WTC11 (cell line): Measurements from ENCODE around the gene LGALS1. TPM values are rescaled to one million over a fixed set of nuclear protein-coding genes. Genes with fewer than 3 reads are reported as not detected.

Source experiments
- ATAC-seq: fragments of 200-7000 bp; cut with Tn5 transposase; 2 replicates; pipeline ENCODE4 v1.10.0; 2021; ENCODE audit warnings: mild to moderate bottlenecking, moderate library complexity
- CTCF ChIA-PET: fragments of 300-600 bp; sonication (Branson Sonifier 250); formaldehyde crosslinking; loops from one replicate; lab custom pipeline; 2021; ENCODE audit warnings: antibody characterized with exemption; lab: Charles Lee
- POLR2A ChIA-PET: fragments of 350-600 bp; sonication (Branson Sonifier 250); formaldehyde crosslinking; loops from one replicate; lab custom pipeline; 2021; ENCODE audit warnings: antibody characterized with exemption; lab: Charles Lee
- DNase-seq: peaks from one replicate; pipeline ENCODE4 v3.0.0; 2021; ENCODE audit warnings: low spot score
- H3K27ac Mint-ChIP-seq: 2 replicates; pipeline ENCODE4 v1.8.0; 2021; ENCODE audit warnings: mixed read lengths
- H3K27me3 Mint-ChIP-seq: 2 replicates; pipeline ENCODE4 v1.8.0; 2021; ENCODE audit warnings: low read depth, mild to moderate bottlenecking, moderate library complexity, mixed read lengths
- H3K36me3 Mint-ChIP-seq: 2 replicates; pipeline ENCODE4 v1.8.0; 2021; ENCODE audit warnings: mixed read lengths
- H3K4me1 Mint-ChIP-seq: 2 replicates; pipeline ENCODE4 v1.8.0; 2022; ENCODE audit warnings: mixed read lengths
- H3K4me3 Mint-ChIP-seq: 2 replicates; pipeline ENCODE4 v1.8.0; 2021; ENCODE audit warnings: mild to moderate bottlenecking, moderate library complexity, mixed read lengths
- H3K9me3 Mint-ChIP-seq: 2 replicates; pipeline ENCODE4 v1.8.0; 2021; ENCODE audit warnings: mixed read lengths
- ELF4 ChIP-seq: sonication (generic); formaldehyde crosslinking; IDR thresholded peaks from 2 replicates; pipeline ENCODE4 v1.8.1; 2022; ENCODE audit warnings: low read depth, mild to moderate bottlenecking, moderate library complexity, missing genetic modification reagents
- ETV6 ChIP-seq: sonication (generic); formaldehyde crosslinking; IDR thresholded peaks from 2 replicates; pipeline ENCODE4 v1.8.1; 2022; ENCODE audit warnings: mild to moderate bottlenecking, missing genetic modification reagents
- GTF2I ChIP-seq: fragments of 250-450 bp; sonication (Bioruptor Pico); conservative IDR thresholded peaks from 2 replicates; pipeline ENCODE4 v1.4.0; 2021; ENCODE audit warnings: mild to moderate bottlenecking
- MXD4 ChIP-seq: fragments of 250-450 bp; sonication (Bioruptor Pico); IDR thresholded peaks from 2 replicates; pipeline ENCODE4 v1.8.0; 2021; ENCODE audit warnings: mild to moderate bottlenecking, moderate library complexity, borderline replicate concordance
- NFE2L1 ChIP-seq: sonication (generic); formaldehyde crosslinking; IDR thresholded peaks from 2 replicates; pipeline ENCODE4 v1.8.1; 2023; ENCODE audit warnings: missing genetic modification reagents
- NR2C2 ChIP-seq: sonication (generic); formaldehyde crosslinking; IDR thresholded peaks from 2 replicates; pipeline ENCODE4 v1.8.0; 2022; ENCODE audit warnings: mild to moderate bottlenecking, missing genetic modification reagents
- PRRX2 ChIP-seq: fragments of 250-450 bp; sonication (Bioruptor Pico); IDR thresholded peaks from 2 replicates; pipeline ENCODE4 v1.8.0; 2021; ENCODE audit warnings: mild to moderate bottlenecking
- SMAD3 ChIP-seq: sonication (generic); formaldehyde crosslinking; IDR thresholded peaks from 2 replicates; pipeline ENCODE4 v1.8.0; 2022; ENCODE audit warnings: missing genetic modification reagents, mild to moderate bottlenecking, borderline replicate concordance
- SMAD4 ChIP-seq: sonication (generic); formaldehyde crosslinking; IDR thresholded peaks from 2 replicates; pipeline ENCODE4 v1.8.0; 2022; ENCODE audit warnings: mild to moderate bottlenecking, missing genetic modification reagents
- SP1 ChIP-seq: sonication (generic); formaldehyde crosslinking; conservative IDR thresholded peaks from 2 replicates; pipeline ENCODE4 v1.8.1; 2022; ENCODE audit warnings: missing genetic modification reagents
- ZNF263 ChIP-seq: sonication (generic); formaldehyde crosslinking; IDR thresholded peaks from 2 replicates; pipeline ENCODE4 v1.8.1; 2022; ENCODE audit warnings: low read depth, mild to moderate bottlenecking, moderate library complexity, missing genetic modification reagents
- total RNA-seq: library from RNA; stranded (reverse); gene quantifications from 3 replicates; pipeline ENCODE4 v1.2.3, GENCODE V29; 2021
- TF ChIP-seq, protein P1 (sequence below): sonication (generic); formaldehyde crosslinking; IDR thresholded peaks from 2 replicates; pipeline ENCODE4 v1.8.1; 2022; ENCODE audit warnings: mild to moderate bottlenecking, missing genetic modification reagents, moderate library complexity, borderline replicate concordance
- TF ChIP-seq, protein P2 (sequence below): sonication (generic); formaldehyde crosslinking; IDR thresholded peaks from 2 replicates; pipeline ENCODE4 v1.8.1; 2022; ENCODE audit warnings: low read depth, missing genetic modification reagents, borderline replicate concordance
- TF ChIP-seq, protein P3 (sequence below): sonication (generic); formaldehyde crosslinking; conservative IDR thresholded peaks from 2 replicates; pipeline ENCODE4 v1.8.1; 2022; ENCODE audit warnings: mild to moderate bottlenecking, missing genetic modification reagents
- TF ChIP-seq, protein P4 (sequence below): fragments of 250-450 bp; sonication (Bioruptor Pico); IDR thresholded peaks from 2 replicates; pipeline ENCODE4 v1.9.0; 2021; ENCODE audit warnings: mild to moderate bottlenecking
- TF ChIP-seq, protein P5 (sequence below): sonication (generic); formaldehyde crosslinking; IDR thresholded peaks from 2 replicates; pipeline ENCODE4 v1.8.1; 2023; ENCODE audit warnings: mild to moderate bottlenecking, missing genetic modification reagents, moderate library complexity
- TF ChIP-seq, protein P6 (sequence below): sonication (generic); formaldehyde crosslinking; IDR thresholded peaks from 2 replicates; pipeline ENCODE4 v1.8.1; 2022; ENCODE audit warnings: mild to moderate bottlenecking, moderate library complexity, missing genetic modification reagents
- TF ChIP-seq, protein P7 (sequence below): sonication (generic); formaldehyde crosslinking; IDR thresholded peaks from 2 replicates; pipeline ENCODE4 v1.8.0; 2023; ENCODE audit warnings: mild to moderate bottlenecking, missing genetic modification reagents
- TF ChIP-seq, protein P8 (sequence below): sonication (generic); formaldehyde crosslinking; IDR thresholded peaks from 2 replicates; pipeline ENCODE4 v1.8.0; 2022; ENCODE audit warnings: mild to moderate bottlenecking, missing genetic modification reagents
- TF ChIP-seq, protein P9 (sequence below): fragments of 250-450 bp; sonication (Bioruptor Pico); IDR thresholded peaks from 2 replicates; pipeline ENCODE4 v1.9.0; 2021; ENCODE audit warnings: moderate library complexity, mild to moderate bottlenecking, inconsistent platforms, borderline replicate concordance

LGALS1 gene
- total RNA-seq, 1 experiment from 2014 or later, result 17.3 TPM

DNA sequence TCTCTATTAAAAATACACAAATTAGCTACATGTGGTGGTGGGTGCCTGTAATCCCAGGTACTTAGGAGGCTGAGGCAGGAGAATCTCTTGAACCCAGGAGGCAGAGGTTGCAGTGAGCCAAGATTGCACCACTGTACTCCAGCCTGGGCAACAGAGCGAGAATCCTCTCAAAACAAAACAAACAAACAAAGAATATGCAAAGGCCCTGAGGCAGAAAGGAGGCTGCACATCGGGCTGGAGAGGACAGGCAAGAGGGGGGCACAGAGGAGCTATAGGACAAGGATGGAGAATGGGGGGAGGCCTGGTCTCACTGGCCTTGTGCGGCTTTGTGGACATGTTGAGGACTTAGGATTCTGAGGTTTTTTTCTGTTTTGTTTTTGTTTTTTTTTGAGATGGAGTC is 29.8 kb downstream of the LGALS1 start:
- Mint-ChIP-seq H3K36me3 (peaks cover 62% of the 10 kb centered on the region), H3K27ac (no peak overlapping the region), H3K4me1 (peaks cover 3% of the 10 kb centered on the region; the same call in 1 of the 2 replicates), H3K9me3 (no peaks in the 10 kb centered on the region), H3K27me3 (no peaks in the 10 kb centered on the region), H3K4me3 (no peak overlapping the region)
- DNase-seq (no peak), ATAC-seq (no peak)
- TF ChIP-seq SP1 (CRISPR knock-in tag) (no peak), MXD4 (no peak), GTF2I (CRISPR knock-in tag) (no peak)
- TF ChIP-seq, protein P1, sequence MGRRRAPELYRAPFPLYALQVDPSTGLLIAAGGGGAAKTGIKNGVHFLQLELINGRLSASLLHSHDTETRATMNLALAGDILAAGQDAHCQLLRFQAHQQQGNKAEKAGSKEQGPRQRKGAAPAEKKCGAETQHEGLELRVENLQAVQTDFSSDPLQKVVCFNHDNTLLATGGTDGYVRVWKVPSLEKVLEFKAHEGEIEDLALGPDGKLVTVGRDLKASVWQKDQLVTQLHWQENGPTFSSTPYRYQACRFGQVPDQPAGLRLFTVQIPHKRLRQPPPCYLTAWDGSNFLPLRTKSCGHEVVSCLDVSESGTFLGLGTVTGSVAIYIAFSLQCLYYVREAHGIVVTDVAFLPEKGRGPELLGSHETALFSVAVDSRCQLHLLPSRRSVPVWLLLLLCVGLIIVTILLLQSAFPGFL, result no peak
- TF ChIP-seq, protein P2, sequence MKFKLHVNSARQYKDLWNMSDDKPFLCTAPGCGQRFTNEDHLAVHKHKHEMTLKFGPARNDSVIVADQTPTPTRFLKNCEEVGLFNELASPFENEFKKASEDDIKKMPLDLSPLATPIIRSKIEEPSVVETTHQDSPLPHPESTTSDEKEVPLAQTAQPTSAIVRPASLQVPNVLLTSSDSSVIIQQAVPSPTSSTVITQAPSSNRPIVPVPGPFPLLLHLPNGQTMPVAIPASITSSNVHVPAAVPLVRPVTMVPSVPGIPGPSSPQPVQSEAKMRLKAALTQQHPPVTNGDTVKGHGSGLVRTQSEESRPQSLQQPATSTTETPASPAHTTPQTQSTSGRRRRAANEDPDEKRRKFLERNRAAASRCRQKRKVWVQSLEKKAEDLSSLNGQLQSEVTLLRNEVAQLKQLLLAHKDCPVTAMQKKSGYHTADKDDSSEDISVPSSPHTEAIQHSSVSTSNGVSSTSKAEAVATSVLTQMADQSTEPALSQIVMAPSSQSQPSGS (CRISPR knock-in tag), result no peak
- TF ChIP-seq, protein P3, sequence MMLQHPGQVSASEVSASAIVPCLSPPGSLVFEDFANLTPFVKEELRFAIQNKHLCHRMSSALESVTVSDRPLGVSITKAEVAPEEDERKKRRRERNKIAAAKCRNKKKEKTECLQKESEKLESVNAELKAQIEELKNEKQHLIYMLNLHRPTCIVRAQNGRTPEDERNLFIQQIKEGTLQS, result no peak
- TF ChIP-seq, protein P4, sequence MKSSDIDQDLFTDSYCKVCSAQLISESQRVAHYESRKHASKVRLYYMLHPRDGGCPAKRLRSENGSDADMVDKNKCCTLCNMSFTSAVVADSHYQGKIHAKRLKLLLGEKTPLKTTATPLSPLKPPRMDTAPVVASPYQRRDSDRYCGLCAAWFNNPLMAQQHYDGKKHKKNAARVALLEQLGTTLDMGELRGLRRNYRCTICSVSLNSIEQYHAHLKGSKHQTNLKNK (CRISPR knock-in tag), result no peak
- TF ChIP-seq, protein P5, sequence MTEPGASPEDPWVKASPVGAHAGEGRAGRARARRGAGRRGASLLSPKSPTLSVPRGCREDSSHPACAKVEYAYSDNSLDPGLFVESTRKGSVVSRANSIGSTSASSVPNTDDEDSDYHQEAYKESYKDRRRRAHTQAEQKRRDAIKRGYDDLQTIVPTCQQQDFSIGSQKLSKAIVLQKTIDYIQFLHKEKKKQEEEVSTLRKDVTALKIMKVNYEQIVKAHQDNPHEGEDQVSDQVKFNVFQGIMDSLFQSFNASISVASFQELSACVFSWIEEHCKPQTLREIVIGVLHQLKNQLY (CRISPR knock-in tag), result no peak
- POLR2A ChIA-PET, result no interaction called here
- CTCF ChIA-PET, result no interaction called here

DNA sequence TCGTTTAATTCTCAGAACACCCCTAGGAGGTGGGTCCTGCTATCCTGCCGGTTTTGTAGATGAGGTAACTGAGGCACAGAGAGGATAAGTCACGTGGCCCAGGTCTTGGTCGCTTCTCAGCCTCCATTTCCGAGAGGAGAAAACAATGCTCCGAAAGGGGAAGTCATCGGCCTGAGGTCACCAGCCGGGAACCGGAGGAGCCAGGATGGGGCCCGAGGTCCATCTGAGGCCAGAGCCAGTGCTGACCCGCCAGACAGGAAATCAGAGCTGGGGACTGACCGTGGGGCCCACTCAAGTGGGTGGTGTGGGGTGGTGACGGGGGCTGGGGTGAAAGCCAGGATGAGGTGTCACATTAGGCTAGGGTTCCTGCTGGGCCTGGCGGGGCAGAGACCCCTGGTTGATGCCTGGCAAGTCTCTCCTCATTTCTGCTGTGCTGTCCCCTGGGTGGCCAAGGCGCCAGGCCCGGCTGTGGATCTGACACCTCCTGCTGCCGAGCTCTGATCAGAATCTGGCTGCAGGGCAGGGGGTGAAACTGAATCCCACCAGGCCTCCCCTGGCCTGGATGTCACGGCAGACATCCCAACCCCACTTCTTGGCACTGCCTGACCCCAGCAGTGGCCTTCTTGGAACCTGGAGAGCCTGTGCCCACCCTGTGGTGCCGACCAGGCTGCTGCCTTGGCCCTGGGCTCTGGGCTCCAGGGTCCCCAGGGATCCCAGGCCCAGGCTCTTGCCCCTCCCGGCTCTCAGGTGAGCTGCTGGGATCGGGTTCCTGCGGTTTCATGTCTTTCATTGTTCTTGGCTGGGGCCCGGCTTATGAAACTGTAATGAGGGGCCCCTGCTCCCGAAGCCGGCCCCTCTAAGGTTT is 33.4 kb downstream of the LGALS1 start:
- Mint-ChIP-seq H3K36me3 (peaks cover 52% of the 10 kb centered on the region), H3K27ac (no peak overlapping the region), H3K9me3 (no peaks in the 10 kb centered on the region), H3K4me3 (no peak overlapping the region), H3K27me3 (no peaks in the 10 kb centered on the region), H3K4me1 (peaks cover 3% of the 10 kb centered on the region; the same call in 1 of the 2 replicates)
- ATAC-seq (no peak), DNase-seq (no peak)
- no peak for TF ChIP-seq NFE2L1 (CRISPR knock-in tag)
- TF ChIP-seq MXD4, result no peak
- no peak for TF ChIP-seq ELF4 (CRISPR knock-in tag)
- TF ChIP-seq ZNF263 (CRISPR knock-in tag), result no peak
- TF ChIP-seq, protein P6, sequence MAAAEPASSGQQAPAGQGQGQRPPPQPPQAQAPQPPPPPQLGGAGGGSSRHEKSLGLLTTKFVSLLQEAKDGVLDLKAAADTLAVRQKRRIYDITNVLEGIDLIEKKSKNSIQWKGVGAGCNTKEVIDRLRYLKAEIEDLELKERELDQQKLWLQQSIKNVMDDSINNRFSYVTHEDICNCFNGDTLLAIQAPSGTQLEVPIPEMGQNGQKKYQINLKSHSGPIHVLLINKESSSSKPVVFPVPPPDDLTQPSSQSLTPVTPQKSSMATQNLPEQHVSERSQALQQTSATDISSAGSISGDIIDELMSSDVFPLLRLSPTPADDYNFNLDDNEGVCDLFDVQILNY, result no peak
- TF ChIP-seq, protein P2 (CRISPR knock-in tag), result no peak
- TF ChIP-seq SMAD4 (CRISPR knock-in tag), result no peak
- ChIA-PET POLR2A (interaction anchor here (0.7 kb wide), 1 partner anchor 72 kb away, joined by 3 read pairs; no protein-coding TSS in a partner anchor), CTCF (interaction anchor here (0.5 to 1.4 kb wide), 4 partner anchors 59 to 102 kb away, joined by 3 to 5 read pairs (median 4); no protein-coding TSS in a partner anchor)

DNA sequence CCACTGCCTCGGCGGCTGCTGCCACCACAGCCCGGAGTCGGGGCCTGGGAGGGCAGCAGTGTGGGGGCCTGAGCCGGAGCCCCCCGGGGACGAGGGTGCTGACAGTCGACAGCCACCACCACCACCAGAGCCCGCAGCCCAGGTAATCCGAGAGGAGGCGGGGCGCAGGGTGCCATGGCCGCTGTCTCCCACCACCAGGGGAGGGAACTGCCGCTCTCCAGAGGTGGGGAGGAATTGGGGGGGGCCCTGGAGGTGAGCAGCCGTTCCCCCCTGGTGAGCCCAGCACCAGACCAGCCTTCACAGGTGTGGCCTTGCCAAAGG is 34.0 kb downstream of the LGALS1 start:
- H3K9me3 Mint-ChIP-seq, result no peaks in the 10 kb centered on the region
- H3K4me1 Mint-ChIP-seq, result peaks cover 3% of the 10 kb centered on the region; the same call in 1 of the 2 replicates
- H3K4me3 Mint-ChIP-seq, result no peak overlapping the region
- ChIA-PET POLR2A (no interaction called here), CTCF (interaction anchor here (0.5 to 1.4 kb wide), 4 partner anchors 59 to 103 kb away, joined by 3 to 5 read pairs (median 4); no protein-coding TSS in a partner anchor)
- no peak overlapping the region for H3K27ac Mint-ChIP-seq
- DNase-seq (no peak), ATAC-seq (no peak)
- H3K36me3 Mint-ChIP-seq, result peaks cover 53% of the 10 kb centered on the region
- no peaks in the 10 kb centered on the region for H3K27me3 Mint-ChIP-seq
- TF ChIP-seq PRRX2, result no peak
- no peak for TF ChIP-seq ETV6
- TF ChIP-seq SMAD3 (CRISPR knock-in tag), result no peak
- TF ChIP-seq, protein P7, sequence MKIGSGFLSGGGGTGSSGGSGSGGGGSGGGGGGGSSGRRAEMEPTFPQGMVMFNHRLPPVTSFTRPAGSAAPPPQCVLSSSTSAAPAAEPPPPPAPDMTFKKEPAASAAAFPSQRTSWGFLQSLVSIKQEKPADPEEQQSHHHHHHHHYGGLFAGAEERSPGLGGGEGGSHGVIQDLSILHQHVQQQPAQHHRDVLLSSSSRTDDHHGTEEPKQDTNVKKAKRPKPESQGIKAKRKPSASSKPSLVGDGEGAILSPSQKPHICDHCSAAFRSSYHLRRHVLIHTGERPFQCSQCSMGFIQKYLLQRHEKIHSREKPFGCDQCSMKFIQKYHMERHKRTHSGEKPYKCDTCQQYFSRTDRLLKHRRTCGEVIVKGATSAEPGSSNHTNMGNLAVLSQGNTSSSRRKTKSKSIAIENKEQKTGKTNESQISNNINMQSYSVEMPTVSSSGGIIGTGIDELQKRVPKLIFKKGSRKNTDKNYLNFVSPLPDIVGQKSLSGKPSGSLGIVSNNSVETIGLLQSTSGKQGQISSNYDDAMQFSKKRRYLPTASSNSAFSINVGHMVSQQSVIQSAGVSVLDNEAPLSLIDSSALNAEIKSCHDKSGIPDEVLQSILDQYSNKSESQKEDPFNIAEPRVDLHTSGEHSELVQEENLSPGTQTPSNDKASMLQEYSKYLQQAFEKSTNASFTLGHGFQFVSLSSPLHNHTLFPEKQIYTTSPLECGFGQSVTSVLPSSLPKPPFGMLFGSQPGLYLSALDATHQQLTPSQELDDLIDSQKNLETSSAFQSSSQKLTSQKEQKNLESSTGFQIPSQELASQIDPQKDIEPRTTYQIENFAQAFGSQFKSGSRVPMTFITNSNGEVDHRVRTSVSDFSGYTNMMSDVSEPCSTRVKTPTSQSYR (CRISPR knock-in tag), result no peak
- TF ChIP-seq, protein P8, sequence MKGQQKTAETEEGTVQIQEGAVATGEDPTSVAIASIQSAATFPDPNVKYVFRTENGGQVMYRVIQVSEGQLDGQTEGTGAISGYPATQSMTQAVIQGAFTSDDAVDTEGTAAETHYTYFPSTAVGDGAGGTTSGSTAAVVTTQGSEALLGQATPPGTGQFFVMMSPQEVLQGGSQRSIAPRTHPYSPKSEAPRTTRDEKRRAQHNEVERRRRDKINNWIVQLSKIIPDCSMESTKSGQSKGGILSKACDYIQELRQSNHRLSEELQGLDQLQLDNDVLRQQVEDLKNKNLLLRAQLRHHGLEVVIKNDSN (CRISPR knock-in tag), result no peak
- TF ChIP-seq, protein P9, sequence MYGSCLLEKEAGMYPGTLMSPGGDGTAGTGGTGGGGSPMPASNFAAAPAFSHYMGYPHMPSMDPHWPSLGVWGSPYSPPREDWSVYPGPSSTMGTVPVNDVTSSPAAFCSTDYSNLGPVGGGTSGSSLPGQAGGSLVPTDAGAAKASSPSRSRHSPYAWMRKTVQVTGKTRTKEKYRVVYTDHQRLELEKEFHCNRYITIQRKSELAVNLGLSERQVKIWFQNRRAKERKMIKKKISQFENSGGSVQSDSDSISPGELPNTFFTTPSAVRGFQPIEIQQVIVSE, result no peak
- no peak for TF ChIP-seq NR2C2 (CRISPR knock-in tag)
